Omental fat pad (tissue), 4 donors: ENCODE data around the gene ABHD10. TPM values are rescaled to one million over a fixed set of nuclear protein-coding genes. Genes with fewer than 3 reads are reported as not detected.

Source experiments
- ATAC-seq: fragments of 150-250 bp; one replicate; pipeline ENCODE4 v1.9.1; 2016; ENCODE audit warnings: mild to moderate bottlenecking, moderate library complexity; ENCODE audit not compliant: low FRiP score
- DNase-seq: peaks from one replicate; pipeline ENCODE4 v3.0.0-alpha.2; 2019; ENCODE audit warnings: low spot score
- CTCF ChIP-seq, 3 donors: fragments of 450-650 bp; IDR thresholded peaks; one replicate each; pipeline ENCODE4 v1.5.1; 2016 to 2017; ENCODE audit warnings: antibody characterized with exemption in 3 of 3, mild to moderate bottlenecking in 3 of 3, moderate library complexity in 2 of 3
- total RNA-seq, 4 donors: library from RNA; depleted of rRNA; stranded (reverse); fragments of >200 nt; gene quantifications; one replicate each; pipeline ENCODE4 v1.1.0, GENCODE V29; 2016

ABHD10 gene
- total RNA-seq, 4 donors from 2014 or later: 9.5 to 27.4 (median 17.3) TPM

- no peak for TF ChIP-seq CTCF (IDR thresholded peaks at IDR 0.05)
Observed at GRCh38 chr3:111998636-111999483, 20.0 kb downstream of the ABHD10 start, which contains the start of gene TAGLN3. Gene TAGLN3, plus strand, starts transcription at chr3:111998922. Its CDS starts 501 bp downstream, at chr3:111999423.

GRCh38 chr3:111999484-112000324 is 20.9 kb downstream of the ABHD10 start:
- no peak for DNase-seq
- TF ChIP-seq CTCF (IDR thresholded peaks at IDR 0.05): no peak
- no peak for ATAC-seq

More at GRCh38 chr3:111998636-111999483, 20.0 kb downstream of the ABHD10 start, which contains the start of gene TAGLN3:
- peak; percentile 39 for ATAC-seq
- no peak for DNase-seq

- DNase-seq (no peak), ATAC-seq (no peak)
- TF ChIP-seq CTCF (IDR thresholded peaks at IDR 0.05): no peak
Observed at GRCh38 chr3:112000367-112000771, 21.5 kb downstream of the ABHD10 start.

- DNase-seq: no peak
- TF ChIP-seq CTCF (IDR thresholded peaks at IDR 0.05): no peak
- ATAC-seq: no peak
Observed at GRCh38 chr3:112000966-112001365, 22.1 kb downstream of the ABHD10 start.

GRCh38 chr3:112001526-112001925 is 22.7 kb downstream of the ABHD10 start:
- DNase-seq: no peak
- no peak for ATAC-seq
- no peak for TF ChIP-seq CTCF (IDR thresholded peaks at IDR 0.05)

- ATAC-seq (peak; percentile 45), DNase-seq (no peak)
- no peak for TF ChIP-seq CTCF (IDR thresholded peaks at IDR 0.05)
Observed at GRCh38 chr3:112002096-112002971, 23.5 kb downstream of the ABHD10 start.
